Fibroblast of villous mesenchyme (primary cell): ENCODE data around the gene OTOGL. TPM values are rescaled to one million over a fixed set of nuclear protein-coding genes. Genes with fewer than 3 reads are reported as not detected.

ENCODE experiments used
- DNase-seq: peaks from one replicate; pipeline ENCODE4 v3.0.0-alpha.2; 2010; ENCODE audit warnings: low read depth
- H3K4me3 ChIP-seq: 2 replicates; pipeline ENCODE4 v1.5.1; 2011; ENCODE audit warnings: low read depth, mild to moderate bottlenecking, low read length
- CTCF ChIP-seq: IDR thresholded peaks from 2 replicates; pipeline ENCODE4 v1.5.1; 2012; ENCODE audit warnings: low read depth, mild to moderate bottlenecking, low read length; ENCODE audit not compliant: insufficient read depth
- total RNA-seq: library from RNA; depleted of rRNA; stranded (reverse); fragments of >200 nt; gene quantifications from 2 replicates; pipeline ENCODE4 v1.2.3, GENCODE V29; 2012

The OTOGL gene
- total RNA-seq, 1 donor, result under 0.01 TPM

DNA sequence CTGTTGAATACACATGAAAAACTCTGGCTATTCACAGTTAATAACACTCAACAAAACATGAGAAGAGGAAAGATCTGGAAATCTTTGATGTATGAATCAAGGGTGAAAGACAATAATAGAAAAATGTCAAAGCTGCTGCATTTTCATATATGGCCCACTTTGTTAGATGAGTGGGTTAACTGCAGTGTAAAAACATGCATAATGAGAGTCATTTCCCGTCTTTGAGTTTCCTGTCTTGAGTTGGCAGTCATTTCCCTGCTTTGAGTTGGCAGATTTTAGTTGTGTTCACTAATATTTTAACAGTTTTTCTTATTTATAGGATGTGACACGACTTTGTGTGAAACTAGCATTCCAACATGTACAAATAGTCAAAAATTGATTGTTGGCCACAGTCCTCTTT lies 256.8 kb downstream of the OTOGL start:
- no peak for TF ChIP-seq CTCF
- no peak for DNase-seq
- H3K4me3 ChIP-seq, result no peak overlapping the region

DNA sequence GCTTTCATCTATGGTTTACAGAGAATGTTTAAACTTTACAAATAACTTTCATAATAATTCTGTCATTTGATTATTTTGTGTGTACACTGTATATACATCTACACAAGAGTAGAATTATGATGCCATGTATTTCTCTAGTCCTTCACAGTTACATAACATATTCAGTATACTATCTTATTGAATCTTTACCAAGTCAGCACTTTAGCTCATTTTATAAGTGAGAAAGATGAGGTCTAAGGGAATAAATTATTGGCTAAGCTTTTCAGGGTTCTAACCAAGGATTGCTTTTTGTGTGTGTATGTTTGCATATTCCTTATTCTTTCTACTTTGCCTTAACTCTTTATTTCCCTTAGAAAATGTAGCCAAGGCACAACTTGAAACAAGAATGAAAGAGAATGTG lies 260.4 kb downstream of the OTOGL start:
- no peak for DNase-seq
- TF ChIP-seq CTCF, result no peak
- H3K4me3 ChIP-seq, result no peak overlapping the region

- DNase-seq, result no peak
- no peak for TF ChIP-seq CTCF
- H3K4me3 ChIP-seq, result no peak overlapping the region
These were observed 264.7 kb downstream of the OTOGL start for GRCh38 chr12:80364056-80364455.

GRCh38 chr12:80373666-80374065 lies 274.3 kb downstream of the OTOGL start:
- no peak overlapping the region for H3K4me3 ChIP-seq
- TF ChIP-seq CTCF, result no peak
- no peak for DNase-seq

- no peak overlapping the region for H3K4me3 ChIP-seq
- DNase-seq, result no peak
- no peak for TF ChIP-seq CTCF
These were observed 275.3 kb downstream of the OTOGL start for GRCh38 chr12:80374615-80375014.

GRCh38 chr12:80377140-80377794 lies 277.9 kb downstream of the OTOGL start:
- DNase-seq, result no peak
- H3K4me3 ChIP-seq, result no peak overlapping the region
- TF ChIP-seq CTCF, result no peak

GRCh38 chr12:80381121-80381520 lies 281.8 kb downstream of the OTOGL start:
- no peak overlapping the region for H3K4me3 ChIP-seq
- TF ChIP-seq CTCF, result no peak
- no peak for DNase-seq
